ENCODE results near the gene CTNNA3. TPM values are rescaled to one million over a fixed set of nuclear protein-coding genes. Genes with fewer than 3 reads are reported as not detected.

CTNNA3 gene
- polyA plus RNA-seq, 1 donor from 2014 or later: 0.14 TPM

DNA sequence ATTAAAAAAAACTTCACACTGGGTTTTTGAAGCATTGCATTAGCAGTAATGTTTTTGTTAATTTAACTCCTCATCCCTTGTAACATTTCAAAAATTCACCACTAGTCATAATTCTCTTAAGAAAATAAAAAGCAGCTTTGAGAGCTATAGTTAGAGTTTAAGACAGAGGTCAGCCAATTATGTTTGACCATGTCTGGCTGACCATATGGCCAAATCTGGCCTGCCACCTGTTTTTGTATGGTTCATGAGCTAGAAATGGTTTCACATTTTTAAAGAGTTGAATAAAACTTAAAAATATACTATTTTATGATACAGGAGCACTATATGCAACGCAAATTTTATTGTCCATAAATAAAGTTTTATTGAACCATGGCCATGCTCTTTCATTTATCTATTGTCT is 843.2 kb downstream of the CTNNA3 start:
- no peak overlapping the region for H3K4me3 ChIP-seq (ENCODE audit: low read length)
- no peak overlapping the region for H2AFZ ChIP-seq (ENCODE audit: low read depth, low read length)
- H3K9me2 ChIP-seq (ENCODE audit: insufficient read depth, low read length): no peaks in the 10 kb centered on the region
- H3F3A ChIP-seq (ENCODE audit: insufficient read depth, low read length, poor library complexity, severe bottlenecking): no peaks in the 10 kb centered on the region
- H3K9ac ChIP-seq (ENCODE audit: low read length): no peak overlapping the region
- no peaks in the 10 kb centered on the region for H4K20me1 ChIP-seq (ENCODE audit: insufficient read depth)
- H3K4me2 ChIP-seq (ENCODE audit: low read length): no peak overlapping the region
- TF ChIP-seq POLR2AphosphoS5 (IDR thresholded peaks at IDR 0.05) (no peak), EZH2 (IDR thresholded peaks at IDR 0.05; ENCODE audit: borderline replicate concordance, insufficient read depth, low read length, poor library complexity, severe bottlenecking) (no peak), MXI1 (conservative IDR thresholded peaks at IDR 0.05; ENCODE audit: poor library complexity, severe bottlenecking) (no peak), SMC3 (conservative IDR thresholded peaks at IDR 0.05; ENCODE audit: poor library complexity) (no peak), TAF1 (IDR thresholded peaks at IDR 0.05; ENCODE audit: low read depth) (no peak), RAD21 (conservative IDR thresholded peaks at IDR 0.05) (no peak), EP300 (conservative IDR thresholded peaks at IDR 0.05; ENCODE audit: poor library complexity, severe bottlenecking) (no peak)
- TF ChIP-seq, protein P1, sequence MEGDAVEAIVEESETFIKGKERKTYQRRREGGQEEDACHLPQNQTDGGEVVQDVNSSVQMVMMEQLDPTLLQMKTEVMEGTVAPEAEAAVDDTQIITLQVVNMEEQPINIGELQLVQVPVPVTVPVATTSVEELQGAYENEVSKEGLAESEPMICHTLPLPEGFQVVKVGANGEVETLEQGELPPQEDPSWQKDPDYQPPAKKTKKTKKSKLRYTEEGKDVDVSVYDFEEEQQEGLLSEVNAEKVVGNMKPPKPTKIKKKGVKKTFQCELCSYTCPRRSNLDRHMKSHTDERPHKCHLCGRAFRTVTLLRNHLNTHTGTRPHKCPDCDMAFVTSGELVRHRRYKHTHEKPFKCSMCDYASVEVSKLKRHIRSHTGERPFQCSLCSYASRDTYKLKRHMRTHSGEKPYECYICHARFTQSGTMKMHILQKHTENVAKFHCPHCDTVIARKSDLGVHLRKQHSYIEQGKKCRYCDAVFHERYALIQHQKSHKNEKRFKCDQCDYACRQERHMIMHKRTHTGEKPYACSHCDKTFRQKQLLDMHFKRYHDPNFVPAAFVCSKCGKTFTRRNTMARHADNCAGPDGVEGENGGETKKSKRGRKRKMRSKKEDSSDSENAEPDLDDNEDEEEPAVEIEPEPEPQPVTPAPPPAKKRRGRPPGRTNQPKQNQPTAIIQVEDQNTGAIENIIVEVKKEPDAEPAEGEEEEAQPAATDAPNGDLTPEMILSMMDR (IDR thresholded peaks at IDR 0.05; ENCODE audit: poor library complexity, severe bottlenecking): no peak
- TF ChIP-seq, protein P2, sequence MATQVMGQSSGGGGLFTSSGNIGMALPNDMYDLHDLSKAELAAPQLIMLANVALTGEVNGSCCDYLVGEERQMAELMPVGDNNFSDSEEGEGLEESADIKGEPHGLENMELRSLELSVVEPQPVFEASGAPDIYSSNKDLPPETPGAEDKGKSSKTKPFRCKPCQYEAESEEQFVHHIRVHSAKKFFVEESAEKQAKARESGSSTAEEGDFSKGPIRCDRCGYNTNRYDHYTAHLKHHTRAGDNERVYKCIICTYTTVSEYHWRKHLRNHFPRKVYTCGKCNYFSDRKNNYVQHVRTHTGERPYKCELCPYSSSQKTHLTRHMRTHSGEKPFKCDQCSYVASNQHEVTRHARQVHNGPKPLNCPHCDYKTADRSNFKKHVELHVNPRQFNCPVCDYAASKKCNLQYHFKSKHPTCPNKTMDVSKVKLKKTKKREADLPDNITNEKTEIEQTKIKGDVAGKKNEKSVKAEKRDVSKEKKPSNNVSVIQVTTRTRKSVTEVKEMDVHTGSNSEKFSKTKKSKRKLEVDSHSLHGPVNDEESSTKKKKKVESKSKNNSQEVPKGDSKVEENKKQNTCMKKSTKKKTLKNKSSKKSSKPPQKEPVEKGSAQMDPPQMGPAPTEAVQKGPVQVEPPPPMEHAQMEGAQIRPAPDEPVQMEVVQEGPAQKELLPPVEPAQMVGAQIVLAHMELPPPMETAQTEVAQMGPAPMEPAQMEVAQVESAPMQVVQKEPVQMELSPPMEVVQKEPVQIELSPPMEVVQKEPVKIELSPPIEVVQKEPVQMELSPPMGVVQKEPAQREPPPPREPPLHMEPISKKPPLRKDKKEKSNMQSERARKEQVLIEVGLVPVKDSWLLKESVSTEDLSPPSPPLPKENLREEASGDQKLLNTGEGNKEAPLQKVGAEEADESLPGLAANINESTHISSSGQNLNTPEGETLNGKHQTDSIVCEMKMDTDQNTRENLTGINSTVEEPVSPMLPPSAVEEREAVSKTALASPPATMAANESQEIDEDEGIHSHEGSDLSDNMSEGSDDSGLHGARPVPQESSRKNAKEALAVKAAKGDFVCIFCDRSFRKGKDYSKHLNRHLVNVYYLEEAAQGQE (IDR thresholded peaks at IDR 0.05; ENCODE audit: borderline replicate concordance): no peak
- H3K79me2 ChIP-seq (replicated peaks; ENCODE audit: insufficient read depth, low read length): no peaks in the 10 kb centered on the region
- no peaks in the 10 kb centered on the region for H3K9me3 ChIP-seq (ENCODE audit: low read length)
- no peaks in the 10 kb centered on the region for H3K27me3 ChIP-seq (ENCODE audit: insufficient read depth, low read depth, low read length)
- H3K36me3 ChIP-seq (ENCODE audit: insufficient read depth, low read length): no peaks in the 10 kb centered on the region
- H3K27ac ChIP-seq (ENCODE audit: low read length): no peak overlapping the region

DNA sequence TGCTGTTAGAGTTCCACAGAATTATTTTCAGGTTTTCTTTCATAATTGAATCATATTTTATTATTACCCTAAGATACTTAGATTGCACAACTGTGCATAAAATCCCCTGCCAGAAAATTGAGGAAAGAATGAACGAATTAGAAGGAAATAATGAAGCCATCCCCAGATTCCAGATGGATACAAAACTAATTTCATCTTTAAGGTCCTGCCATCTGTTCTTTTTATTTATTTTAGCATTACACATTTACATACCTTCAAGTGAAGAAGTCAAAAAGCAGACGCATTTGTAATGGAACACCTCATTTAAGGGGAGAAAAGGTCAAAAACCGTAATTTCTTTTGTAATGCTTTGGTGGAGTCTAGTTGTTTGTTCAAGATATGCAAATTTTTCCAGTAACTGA is 847.1 kb downstream of the CTNNA3 start:
- Histone ChIP-seq H3K27ac (ENCODE audit: low read length) (no peak overlapping the region), H3K9me2 (ENCODE audit: insufficient read depth, low read length) (no peaks in the 10 kb centered on the region), H3F3A (ENCODE audit: insufficient read depth, low read length, poor library complexity, severe bottlenecking) (no peaks in the 10 kb centered on the region), H2AFZ (ENCODE audit: low read depth, low read length) (no peak overlapping the region), H3K79me2 (replicated peaks; ENCODE audit: insufficient read depth, low read length) (no peaks in the 10 kb centered on the region), H3K4me2 (ENCODE audit: low read length) (no peak overlapping the region), H3K9me3 (ENCODE audit: low read length) (no peaks in the 10 kb centered on the region), H3K4me3 (ENCODE audit: low read length) (no peak overlapping the region), H3K27me3 (ENCODE audit: insufficient read depth, low read depth, low read length) (no peaks in the 10 kb centered on the region), H4K20me1 (ENCODE audit: insufficient read depth) (no peaks in the 10 kb centered on the region), H3K9ac (ENCODE audit: low read length) (no peak overlapping the region), H3K36me3 (ENCODE audit: insufficient read depth, low read length) (no peaks in the 10 kb centered on the region)
- TF ChIP-seq, protein P1 (IDR thresholded peaks at IDR 0.05; ENCODE audit: poor library complexity, severe bottlenecking): no peak
- TF ChIP-seq SMC3 (conservative IDR thresholded peaks at IDR 0.05; ENCODE audit: poor library complexity) (no peak), TAF1 (IDR thresholded peaks at IDR 0.05; ENCODE audit: low read depth) (no peak), EZH2 (IDR thresholded peaks at IDR 0.05; ENCODE audit: borderline replicate concordance, insufficient read depth, low read length, poor library complexity, severe bottlenecking) (no peak), RAD21 (conservative IDR thresholded peaks at IDR 0.05) (no peak), POLR2AphosphoS5 (IDR thresholded peaks at IDR 0.05) (no peak), EP300 (conservative IDR thresholded peaks at IDR 0.05; ENCODE audit: poor library complexity, severe bottlenecking) (no peak)
- TF ChIP-seq, protein P2 (IDR thresholded peaks at IDR 0.05; ENCODE audit: borderline replicate concordance): no peak
